HepG2 (cell line): ENCODE results near the gene SF3B2. TPM values are rescaled to one million over a fixed set of nuclear protein-coding genes. Genes with fewer than 3 reads are reported as not detected.

ENCODE experiments used
- BCL6 ChIP-seq: IDR thresholded peaks from 2 replicates; pipeline ENCODE4 v1.6.1; 2016; ENCODE audit warnings: missing genetic modification reagents, missing compliant biosample characterization
- BRCA1 ChIP-seq: sonication (generic); formaldehyde crosslinking; IDR thresholded peaks from 2 replicates; pipeline ENCODE4 v1.4.0; 2020; ENCODE audit warnings: missing genetic modification reagents
- CREM ChIP-seq, 2 experiments: sonication (generic) in 1 of 2; formaldehyde crosslinking in 1 of 2; IDR thresholded peaks; 2 replicates each; pipeline versions ENCODE4 v1.4.0 to v1.6.1; 2016 to 2020; ENCODE audit warnings: antibody characterized with exemption in 1 of 2, mild to moderate bottlenecking in 1 of 2, missing genetic modification reagents in 1 of 2
- ELF3 ChIP-seq: IDR thresholded peaks from 2 replicates; pipeline ENCODE4 v1.6.1; 2016; ENCODE audit warnings: missing genetic modification reagents, missing compliant biosample characterization
- ETV6 ChIP-seq: sonication (generic); formaldehyde crosslinking; conservative IDR thresholded peaks from 2 replicates; pipeline ENCODE4 v1.4.0; 2020; ENCODE audit warnings: missing genetic modification reagents
- FLYWCH1 ChIP-seq: sonication (generic); formaldehyde crosslinking; IDR thresholded peaks from 2 replicates; pipeline ENCODE4 v1.8.1; 2023; ENCODE audit warnings: mild to moderate bottlenecking, missing genetic modification reagents
- GTF2F1 ChIP-seq: fragments of 150-350 bp; IDR thresholded peaks from 2 replicates; pipeline ENCODE4 v1.6.1; 2014; ENCODE audit warnings: low read length
- KLF12 ChIP-seq: sonication (generic); formaldehyde crosslinking; IDR thresholded peaks from 2 replicates; pipeline ENCODE4 v1.4.0; 2020; ENCODE audit warnings: missing genetic modification reagents, borderline replicate concordance
- KMT2A ChIP-seq: sonication (generic); formaldehyde crosslinking; IDR thresholded peaks from 2 replicates; pipeline ENCODE4 v1.4.0; 2020; ENCODE audit warnings: missing genetic modification reagents
- PHF20 ChIP-seq: sonication (generic); formaldehyde crosslinking; IDR thresholded peaks from 2 replicates; pipeline ENCODE4 v1.5.0; 2020; ENCODE audit warnings: mild to moderate bottlenecking, missing genetic modification reagents
- RBFOX2 ChIP-seq: fragments of 200-400 bp; formaldehyde crosslinking; IDR thresholded peaks from 2 replicates; pipeline ENCODE4 v1.6.1; 2017; ENCODE audit warnings: low read depth, mild to moderate bottlenecking, low read length
- SPEN ChIP-seq: sonication (generic); formaldehyde crosslinking; IDR thresholded peaks from 2 replicates; pipeline ENCODE4 v1.5.1; 2020; ENCODE audit warnings: low read depth, mild to moderate bottlenecking, missing genetic modification reagents
- SUZ12 ChIP-seq: fragments of 150-350 bp; IDR thresholded peaks from 2 replicates; pipeline ENCODE4 v1.6.1; 2014; ENCODE audit warnings: low read depth, low read length
- ZFP36L1 ChIP-seq: sonication (generic); formaldehyde crosslinking; IDR thresholded peaks from 2 replicates; pipeline ENCODE4 v1.8.0; 2022; ENCODE audit warnings: mild to moderate bottlenecking, missing genetic modification reagents, moderate library complexity
- ZFP90 ChIP-seq: sonication (generic); formaldehyde crosslinking; IDR thresholded peaks from 2 replicates; pipeline ENCODE4 v1.8.0; 2022; ENCODE audit warnings: missing genetic modification reagents, mild to moderate bottlenecking, inconsistent platforms, borderline replicate concordance
- ZNF225 ChIP-seq: sonication (generic); formaldehyde crosslinking; IDR thresholded peaks from 2 replicates; pipeline ENCODE4 v1.4.0; 2020; ENCODE audit warnings: mild to moderate bottlenecking, missing genetic modification reagents
- ZNF331 ChIP-seq: sonication (generic); formaldehyde crosslinking; IDR thresholded peaks from 2 replicates; pipeline ENCODE4 v1.4.0; 2020; ENCODE audit warnings: missing genetic modification reagents
- ZNF468 ChIP-seq: sonication (generic); formaldehyde crosslinking; IDR thresholded peaks from 2 replicates; pipeline ENCODE4 v1.8.0; 2022; ENCODE audit warnings: mild to moderate bottlenecking, moderate library complexity, missing genetic modification reagents
- ZNF768 ChIP-seq: sonication (generic); formaldehyde crosslinking; IDR thresholded peaks from 2 replicates; pipeline ENCODE4 v1.4.0; 2020; ENCODE audit warnings: missing genetic modification reagents
- ZSCAN20 ChIP-seq: sonication (generic); formaldehyde crosslinking; IDR thresholded peaks from 2 replicates; pipeline ENCODE4 v1.4.0; 2020; ENCODE audit warnings: missing genetic modification reagents, mild to moderate bottlenecking, borderline replicate concordance
- polyA plus RNA-seq, 8 experiments: library from polyadenylated mRNA; depleted of rRNA in 3 of 8; stranded (reverse) in 7 of 8; unstranded in 1 of 8; fragments of >200 nt; fragmentation: Illumina TruSeq in 4 of 8; extraction: Trizol in 4 of 8; gene quantifications; 2 replicates each; pipeline versions ENCODE4 v1.2.1 to v1.2.3, GENCODE V29; 2011 to 2016; ENCODE audit warnings: low read depth in 4 of 8, missing spikeins in 1 of 8, mixed read lengths in 1 of 8; ENCODE audit not compliant: insufficient read depth in 1 of 8
- total RNA-seq, 5 experiments: library from RNA; depleted of rRNA; stranded (reverse); fragments of >200 nt; fragmentation: Illumina TruSeq; extraction: Trizol; gene quantifications; 2 replicates each; pipeline ENCODE4 v1.2.3, GENCODE V29; 2016; ENCODE audit warnings: low read depth in 1 of 5
- TF ChIP-seq, protein P1 (sequence below): sonication (generic); formaldehyde crosslinking; IDR thresholded peaks from 2 replicates; pipeline ENCODE4; 2020; ENCODE audit warnings: missing genetic modification reagents, mild to moderate bottlenecking, borderline replicate concordance
- TF ChIP-seq, protein P2 (sequence below): sonication (generic); IDR thresholded peaks from 2 replicates; pipeline ENCODE4 v1.6.1; 2016; ENCODE audit warnings: low read depth, borderline replicate concordance
- TF ChIP-seq, protein P3 (sequence below): sonication (generic); formaldehyde crosslinking; conservative IDR thresholded peaks from 2 replicates; pipeline ENCODE4 v1.5.0; 2020; ENCODE audit warnings: missing genetic modification reagents

Gene SF3B2
- total and polyA plus RNA-seq, 2 of the 13 experiments (the other 11 are each of a cell fraction or from before 2014, with no cell fraction given): 70.4 to 153 TPM

DNA sequence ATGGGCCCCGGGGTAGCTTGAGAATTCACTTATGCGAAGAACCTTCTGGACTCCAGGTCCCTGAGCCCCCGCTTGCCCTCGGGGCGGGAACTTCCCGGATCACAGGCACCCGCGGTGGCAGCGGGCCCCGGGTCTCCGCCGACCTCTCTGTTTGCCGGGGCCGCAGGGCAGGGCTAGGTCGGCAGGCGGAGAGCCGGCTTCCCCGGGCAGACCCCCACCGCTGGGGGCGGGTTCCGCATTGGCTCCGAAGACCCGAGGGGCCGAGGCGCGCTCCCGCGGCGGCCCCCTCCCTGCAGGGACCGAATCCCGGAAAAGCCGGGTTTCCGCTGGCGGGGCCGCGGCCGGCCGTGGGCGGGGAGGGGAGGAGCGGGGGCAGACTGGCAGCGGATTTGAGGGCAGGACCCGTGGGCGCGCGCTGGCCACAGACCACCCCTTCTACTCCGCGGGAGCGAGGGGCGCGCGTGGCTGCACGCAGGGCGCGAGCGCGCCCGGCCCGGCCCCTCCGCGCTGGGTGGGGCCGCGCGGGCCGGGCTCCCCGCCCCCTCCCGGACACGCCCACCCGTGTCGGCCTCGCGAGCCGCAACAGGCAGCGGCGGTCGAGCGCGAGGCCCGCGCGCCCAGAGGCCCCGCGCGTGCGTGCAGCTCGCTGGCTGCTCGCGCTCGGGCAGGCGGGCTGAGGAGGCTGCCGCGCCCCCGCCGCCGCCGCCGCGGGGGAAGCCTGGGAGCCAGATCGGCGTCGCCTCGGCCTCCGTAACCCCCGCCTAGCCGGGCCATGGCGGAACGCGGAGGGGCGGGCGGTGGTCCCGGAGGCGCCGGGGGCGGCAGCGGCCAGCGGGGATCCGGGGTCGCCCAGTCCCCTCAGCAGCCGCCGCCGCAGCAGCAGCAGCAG is 17.8 kb downstream of the SF3B2 start, which contains the start of gene PACS1 (continued):
- TF ChIP-seq ZNF768 (CRISPR knock-in tag): peak; percentile 72; the same call in 1 of the 2 replicates
- TF ChIP-seq ETV6 (CRISPR knock-in tag): peak; percentile 78; the same call in 1 of the 2 replicates
- no peak for TF ChIP-seq BRCA1 (CRISPR knock-in tag)
- TF ChIP-seq SUZ12: no peak
- no peak for TF ChIP-seq ZFP36L1 (CRISPR knock-in tag)
- TF ChIP-seq ZNF468: no peak
- no peak for TF ChIP-seq ZNF225 (CRISPR knock-in tag)
- no peak for TF ChIP-seq CREM (IDR thresholded peaks at IDR 0.05)
- TF ChIP-seq CREM (CRISPR knock-in tag; IDR thresholded peaks at IDR 0.05): no peak
- TF ChIP-seq KMT2A (CRISPR knock-in tag): no peak
- no peak for TF ChIP-seq KLF12
- no peak for TF ChIP-seq PHF20 (CRISPR knock-in tag)
- no peak for TF ChIP-seq BCL6
- peak; percentile 85 for TF ChIP-seq RBFOX2
- TF ChIP-seq GTF2F1: no peak
- no peak; the same call in 1 of the 2 replicates for TF ChIP-seq ZFP90 (CRISPR knock-in tag)
- TF ChIP-seq ELF3 (CRISPR knock-in tag): no peak
- no peak; the same call in 1 of the 2 replicates for TF ChIP-seq SPEN (CRISPR knock-in tag)
- TF ChIP-seq ZNF331 (CRISPR knock-in tag): no peak
- no peak for TF ChIP-seq FLYWCH1
- 0 out of 2 replicates have a peak, but pooled peaks have one; percentile 43 for TF ChIP-seq ZSCAN20
- TF ChIP-seq, protein P1, sequence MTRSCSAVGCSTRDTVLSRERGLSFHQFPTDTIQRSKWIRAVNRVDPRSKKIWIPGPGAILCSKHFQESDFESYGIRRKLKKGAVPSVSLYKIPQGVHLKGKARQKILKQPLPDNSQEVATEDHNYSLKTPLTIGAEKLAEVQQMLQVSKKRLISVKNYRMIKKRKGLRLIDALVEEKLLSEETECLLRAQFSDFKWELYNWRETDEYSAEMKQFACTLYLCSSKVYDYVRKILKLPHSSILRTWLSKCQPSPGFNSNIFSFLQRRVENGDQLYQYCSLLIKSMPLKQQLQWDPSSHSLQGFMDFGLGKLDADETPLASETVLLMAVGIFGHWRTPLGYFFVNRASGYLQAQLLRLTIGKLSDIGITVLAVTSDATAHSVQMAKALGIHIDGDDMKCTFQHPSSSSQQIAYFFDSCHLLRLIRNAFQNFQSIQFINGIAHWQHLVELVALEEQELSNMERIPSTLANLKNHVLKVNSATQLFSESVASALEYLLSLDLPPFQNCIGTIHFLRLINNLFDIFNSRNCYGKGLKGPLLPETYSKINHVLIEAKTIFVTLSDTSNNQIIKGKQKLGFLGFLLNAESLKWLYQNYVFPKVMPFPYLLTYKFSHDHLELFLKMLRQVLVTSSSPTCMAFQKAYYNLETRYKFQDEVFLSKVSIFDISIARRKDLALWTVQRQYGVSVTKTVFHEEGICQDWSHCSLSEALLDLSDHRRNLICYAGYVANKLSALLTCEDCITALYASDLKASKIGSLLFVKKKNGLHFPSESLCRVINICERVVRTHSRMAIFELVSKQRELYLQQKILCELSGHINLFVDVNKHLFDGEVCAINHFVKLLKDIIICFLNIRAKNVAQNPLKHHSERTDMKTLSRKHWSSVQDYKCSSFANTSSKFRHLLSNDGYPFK: no peak; the same call in 1 of the 2 replicates
- TF ChIP-seq, protein P2, sequence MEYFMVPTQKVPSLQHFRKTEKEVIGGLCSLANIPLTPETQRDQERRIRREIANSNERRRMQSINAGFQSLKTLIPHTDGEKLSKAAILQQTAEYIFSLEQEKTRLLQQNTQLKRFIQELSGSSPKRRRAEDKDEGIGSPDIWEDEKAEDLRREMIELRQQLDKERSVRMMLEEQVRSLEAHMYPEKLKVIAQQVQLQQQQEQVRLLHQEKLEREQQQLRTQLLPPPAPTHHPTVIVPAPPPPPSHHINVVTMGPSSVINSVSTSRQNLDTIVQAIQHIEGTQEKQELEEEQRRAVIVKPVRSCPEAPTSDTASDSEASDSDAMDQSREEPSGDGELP: no peak
- TF ChIP-seq, protein P3, sequence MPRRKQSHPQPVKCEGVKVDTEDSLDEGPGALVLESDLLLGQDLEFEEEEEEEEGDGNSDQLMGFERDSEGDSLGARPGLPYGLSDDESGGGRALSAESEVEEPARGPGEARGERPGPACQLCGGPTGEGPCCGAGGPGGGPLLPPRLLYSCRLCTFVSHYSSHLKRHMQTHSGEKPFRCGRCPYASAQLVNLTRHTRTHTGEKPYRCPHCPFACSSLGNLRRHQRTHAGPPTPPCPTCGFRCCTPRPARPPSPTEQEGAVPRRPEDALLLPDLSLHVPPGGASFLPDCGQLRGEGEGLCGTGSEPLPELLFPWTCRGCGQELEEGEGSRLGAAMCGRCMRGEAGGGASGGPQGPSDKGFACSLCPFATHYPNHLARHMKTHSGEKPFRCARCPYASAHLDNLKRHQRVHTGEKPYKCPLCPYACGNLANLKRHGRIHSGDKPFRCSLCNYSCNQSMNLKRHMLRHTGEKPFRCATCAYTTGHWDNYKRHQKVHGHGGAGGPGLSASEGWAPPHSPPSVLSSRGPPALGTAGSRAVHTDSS (CRISPR knock-in tag): no peak
